IPS DF 6.9 (cell line): ENCODE results near the gene SERPING1.

Experiments
- DNase-seq: peaks from one replicate; pipeline ENCODE4 v3.0.0-alpha.2; 2013; ENCODE audit warnings: low read depth, low spot score
- H3K27ac ChIP-seq: one replicate; pipeline ENCODE4 v1.5.1; 2013; ENCODE audit warnings: low read length, control low read depth
- H3K27me3 ChIP-seq: 2 replicates; pipeline ENCODE4 v1.6.1; 2013; ENCODE audit warnings: mild to moderate bottlenecking, low read length; ENCODE audit not compliant: control insufficient read depth, insufficient read depth
- H3K36me3 ChIP-seq: 2 replicates; pipeline ENCODE4 v1.6.1; 2013; ENCODE audit warnings: low read length; ENCODE audit not compliant: control insufficient read depth, insufficient read depth
- H3K4me1 ChIP-seq: 2 replicates; pipeline ENCODE4 v1.6.1; 2013; ENCODE audit warnings: low read length; ENCODE audit not compliant: control insufficient read depth, insufficient read depth
- H3K4me3 ChIP-seq: 2 replicates; pipeline ENCODE4 v1.5.1; 2013; ENCODE audit warnings: mild to moderate bottlenecking, low read length
- H3K9me3 ChIP-seq: 2 replicates; pipeline ENCODE4 v1.6.1; 2013; ENCODE audit warnings: low read length, inconsistent platforms; ENCODE audit not compliant: control insufficient read depth, insufficient read depth
- WGBS: extraction: QIAGEN DNeasy Blood & Tissue Kit; methylation state at CpG from one replicate; pipeline ENCODE4 v1.1.7; 2013; ENCODE audit warnings: mixed read lengths, missing lambda C conversion rate; ENCODE audit not compliant: insufficient read length, insufficient coverage; 5-methylcytosine and 5-hydroxymethylcytosine counted together

SERPING1 gene

DNA sequence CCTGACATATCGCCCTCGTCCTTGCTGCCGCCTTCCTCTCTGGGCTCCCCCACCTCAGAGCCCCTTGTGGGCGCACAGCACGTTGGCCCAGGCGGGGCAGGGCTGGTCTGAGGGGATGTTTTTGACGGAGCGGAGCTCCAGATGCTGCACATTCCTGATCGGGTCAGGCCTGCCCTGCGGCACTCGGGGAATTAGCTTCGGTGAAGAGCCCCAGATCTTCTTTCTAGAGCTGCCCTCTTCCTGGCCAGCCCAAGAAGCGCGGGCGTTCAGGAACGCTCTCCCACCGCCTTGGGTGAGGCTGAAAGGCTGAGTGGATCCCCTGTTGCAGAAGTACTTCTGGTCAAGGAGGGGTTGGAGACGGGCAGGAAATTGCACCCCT lies 40.1 kb downstream of the SERPING1 start:
- H3K4me1 ChIP-seq, result peaks cover 12% of the 10 kb centered on the region
- H3K27ac ChIP-seq, result peak overlapping the region; percentile 22
- no peak for DNase-seq
- H3K27me3 ChIP-seq, result no peaks in the 10 kb centered on the region
- WGBS, result no CpG with 5 or more reads among the region's 18 CpGs
- peak overlapping the region; percentile 13; the same call in 1 of the 2 replicates for H3K4me3 ChIP-seq
- peaks cover 14% of the 10 kb centered on the region; the same call in 1 of the 2 replicates for H3K36me3 ChIP-seq
- H3K9me3 ChIP-seq, result no peaks in the 10 kb centered on the region

DNA sequence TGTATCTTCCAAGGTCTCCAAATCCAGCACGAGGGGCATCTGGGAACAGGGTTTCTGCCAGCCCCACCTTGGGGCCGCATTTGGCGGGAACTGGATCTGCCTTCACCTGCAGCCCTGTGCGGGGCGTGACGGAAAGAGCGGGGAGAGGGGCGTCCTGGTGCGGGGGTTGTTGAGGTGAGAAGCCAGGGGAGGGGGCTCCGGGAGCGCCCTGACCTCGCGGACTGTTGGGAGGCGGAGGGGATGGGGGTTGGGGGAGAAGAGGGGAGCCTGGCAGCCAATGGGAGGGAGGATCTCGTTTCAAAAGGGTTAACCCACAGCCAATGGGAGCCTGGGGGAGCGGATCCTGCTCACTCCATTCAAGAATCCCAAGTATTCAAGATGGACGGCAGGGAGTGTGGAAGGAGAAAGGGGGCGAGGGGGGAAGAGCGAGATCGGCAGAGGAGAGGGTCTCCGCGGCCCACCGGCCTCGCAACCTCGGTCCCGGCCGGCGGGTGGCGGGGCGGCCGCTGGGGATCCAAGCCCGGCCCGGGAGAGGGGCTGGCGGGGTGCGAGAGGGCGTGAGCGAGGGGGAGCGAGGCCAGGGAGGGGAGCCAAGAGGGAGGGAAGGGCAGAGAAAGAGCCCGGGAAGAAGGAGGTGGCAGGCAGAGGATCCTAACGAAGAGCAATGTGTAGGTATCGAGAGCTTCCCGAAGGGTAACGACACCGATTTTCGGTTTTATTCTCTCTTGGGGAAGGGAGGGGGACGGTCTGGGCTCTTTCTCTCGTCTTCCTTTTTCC lies 40.7 kb downstream of the SERPING1 start:
- DNase-seq, result no peak
- WGBS, result no CpG with 5 or more reads among the region's 47 CpGs
- H3K4me3 ChIP-seq, result peak overlapping the region; percentile 87
- H3K27me3 ChIP-seq, result no peaks in the 10 kb centered on the region
- peak overlapping the region; percentile 22 for H3K27ac ChIP-seq
- peaks cover 14% of the 10 kb centered on the region; the same call in 1 of the 2 replicates for H3K36me3 ChIP-seq
- peaks cover 13% of the 10 kb centered on the region for H3K4me1 ChIP-seq
- no peaks in the 10 kb centered on the region for H3K9me3 ChIP-seq

DNA sequence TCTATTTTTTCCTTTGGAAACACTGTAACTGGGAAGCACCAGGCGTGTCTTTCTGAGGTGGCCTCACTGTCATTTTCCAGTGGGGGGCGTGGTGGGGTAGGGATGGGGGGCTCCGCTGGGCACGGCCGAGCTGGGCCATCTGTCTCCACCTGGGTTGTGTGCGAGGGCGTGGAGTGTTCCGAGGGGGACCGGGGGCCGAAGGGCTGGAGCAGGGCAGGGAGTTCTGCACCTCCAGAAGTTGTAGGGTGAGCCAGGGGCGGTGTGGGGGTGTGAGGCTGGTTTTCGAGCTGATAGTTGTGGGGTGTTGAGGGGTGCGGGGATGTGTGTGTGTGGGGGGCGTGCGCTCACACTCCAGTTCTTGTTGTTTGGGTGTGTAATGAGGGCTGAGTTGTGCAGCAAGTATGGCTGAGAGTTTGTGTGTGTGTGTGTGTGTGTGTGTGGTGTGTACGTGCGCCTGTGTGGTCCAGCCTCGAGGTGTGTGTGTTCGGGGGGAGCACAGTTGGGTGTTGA lies 41.4 kb downstream of the SERPING1 start:
- no peaks in the 10 kb centered on the region for H3K27me3 ChIP-seq
- H3K4me3 ChIP-seq, result peak overlapping the region; percentile 87
- peaks cover 14% of the 10 kb centered on the region; the same call in 1 of the 2 replicates for H3K36me3 ChIP-seq
- peaks cover 13% of the 10 kb centered on the region for H3K4me1 ChIP-seq
- no peak for DNase-seq
- no peaks in the 10 kb centered on the region for H3K9me3 ChIP-seq
- H3K27ac ChIP-seq, result no peak overlapping the region
- no CpG with 5 or more reads among the region's 19 CpGs for WGBS

DNA sequence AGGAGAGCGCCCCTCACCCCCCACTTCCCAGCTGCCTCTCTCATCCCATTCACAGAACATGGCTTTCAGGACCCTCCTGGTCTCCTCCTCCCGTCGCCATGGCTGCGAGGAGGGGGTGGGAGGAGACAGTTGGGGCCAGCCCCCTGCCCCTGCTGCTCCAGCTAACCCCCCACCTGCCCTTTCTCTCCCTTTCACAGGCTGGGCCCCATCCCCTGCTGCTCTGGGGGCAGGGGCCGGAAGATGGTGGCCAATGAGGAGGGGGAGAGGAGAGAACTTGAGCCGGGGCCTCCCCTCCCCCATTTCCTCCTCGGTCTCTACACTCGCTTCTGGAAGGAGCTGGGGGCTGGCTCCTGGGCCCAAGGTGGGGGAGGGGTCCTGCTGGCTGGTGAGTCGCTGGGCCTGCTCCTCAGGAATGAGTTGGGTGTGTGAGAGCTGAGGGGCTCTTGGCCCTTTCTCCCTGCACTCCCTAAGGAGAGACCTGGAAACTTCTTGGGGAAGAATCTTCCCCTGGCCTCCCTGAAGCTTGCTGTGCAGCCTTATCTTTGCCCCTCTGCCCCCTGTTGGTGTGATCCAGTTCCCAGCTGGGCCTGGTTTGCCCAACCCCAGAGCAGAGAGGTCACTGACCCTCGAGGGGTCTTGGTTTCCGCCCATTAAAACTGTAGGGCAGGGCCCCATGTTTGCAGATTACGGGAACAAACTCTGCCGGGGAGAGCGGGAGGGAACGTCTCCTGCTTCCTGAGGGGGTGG lies 42.0 kb downstream of the SERPING1 start:
- Histone ChIP-seq H3K4me1 (peaks cover 13% of the 10 kb centered on the region), H3K27me3 (no peaks in the 10 kb centered on the region), H3K9me3 (no peaks in the 10 kb centered on the region), H3K36me3 (peaks cover 14% of the 10 kb centered on the region; the same call in 1 of the 2 replicates), H3K27ac (peak overlapping the region; percentile 58), H3K4me3 (peak overlapping the region; percentile 87; the same call in 1 of the 2 replicates)
- no CpG with 5 or more reads among the region's 15 CpGs for WGBS
- DNase-seq, result peak; percentile 96

DNA sequence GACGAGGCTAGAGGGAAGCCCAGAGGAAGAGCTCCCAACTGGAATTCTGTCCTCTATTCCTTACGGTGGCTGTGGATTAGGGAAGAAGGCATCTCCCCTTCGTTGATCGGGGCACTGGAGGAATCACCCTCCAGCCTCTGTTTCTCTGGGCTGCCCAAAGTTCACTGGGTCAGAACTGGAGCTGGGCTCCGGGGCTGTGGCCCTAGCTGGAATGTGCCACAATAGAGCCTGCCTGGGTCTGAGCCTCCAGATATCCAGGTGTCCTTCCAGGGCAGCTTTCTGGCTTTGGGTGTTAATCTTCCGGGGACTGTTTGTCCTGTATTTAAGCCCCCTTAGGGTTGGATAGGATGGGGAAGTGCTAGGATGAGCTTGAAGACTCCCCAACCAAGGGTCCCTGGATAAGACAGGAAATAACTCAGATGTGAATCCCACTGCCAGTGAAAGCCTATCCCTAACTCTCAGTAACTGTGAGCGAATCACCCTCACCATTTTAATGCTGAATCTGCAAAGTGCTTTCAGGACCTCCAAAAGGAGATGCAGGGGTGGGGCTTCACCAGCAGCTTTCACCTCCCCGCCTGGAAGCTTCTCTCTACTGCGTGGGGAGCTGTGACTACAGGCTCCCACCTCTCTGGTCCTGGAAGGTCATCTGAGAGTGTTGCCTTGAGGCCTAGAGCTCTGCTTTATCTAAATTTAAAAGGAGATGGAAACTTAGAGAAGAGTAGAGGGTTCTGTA lies 42.7 kb downstream of the SERPING1 start:
- no CpG with 5 or more reads among the region's 9 CpGs for WGBS
- H3K36me3 ChIP-seq, result peaks cover 14% of the 10 kb centered on the region; the same call in 1 of the 2 replicates
- H3K4me1 ChIP-seq, result peaks cover 13% of the 10 kb centered on the region
- no peaks in the 10 kb centered on the region for H3K9me3 ChIP-seq
- H3K27ac ChIP-seq, result peak overlapping the region; percentile 58
- DNase-seq, result no peak
- peak overlapping the region; percentile 48; the same call in 1 of the 2 replicates for H3K4me3 ChIP-seq
- no peaks in the 10 kb centered on the region for H3K27me3 ChIP-seq

DNA sequence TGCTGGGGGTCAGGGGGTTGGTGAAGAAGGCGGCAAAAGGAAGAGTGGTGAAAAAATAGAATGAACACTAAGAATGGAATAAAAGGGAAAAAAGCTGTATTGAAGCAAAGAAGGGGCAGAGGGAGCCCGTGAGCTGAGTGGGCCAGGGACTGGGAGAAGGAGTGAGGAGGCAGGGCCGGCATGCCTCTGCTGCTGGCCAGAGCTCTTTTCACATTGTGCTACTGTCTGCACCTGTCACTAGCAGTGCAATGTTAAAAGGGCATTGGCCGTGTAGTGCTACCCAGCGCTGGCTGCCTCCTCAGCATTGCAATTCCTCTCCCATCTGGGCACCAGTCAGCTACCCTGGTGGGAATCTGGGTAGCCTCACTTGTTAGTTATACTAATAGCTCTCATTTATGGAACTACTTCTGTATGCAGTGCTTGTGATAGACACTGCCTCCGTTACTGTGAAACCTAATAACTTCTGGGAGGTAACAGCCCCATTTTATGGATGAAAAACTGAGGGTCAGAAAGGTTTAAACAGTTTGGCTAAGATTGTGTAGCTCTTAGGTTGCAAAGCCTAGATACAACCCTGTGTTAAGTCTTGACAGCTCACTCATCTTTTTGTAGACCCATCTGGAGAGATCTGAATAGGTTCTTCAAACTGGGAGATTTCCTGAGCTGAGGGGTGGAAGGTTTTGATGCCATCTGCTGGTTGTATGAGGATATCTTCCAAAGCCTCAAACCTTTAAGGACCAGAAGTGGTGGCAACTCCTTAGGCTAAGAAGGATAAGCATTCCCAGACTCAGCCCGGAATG lies 43.7 kb downstream of the SERPING1 start:
- Histone ChIP-seq H3K9me3 (no peaks in the 10 kb centered on the region), H3K36me3 (peaks cover 14% of the 10 kb centered on the region; the same call in 1 of the 2 replicates), H3K27me3 (no peaks in the 10 kb centered on the region), H3K27ac (no peak overlapping the region), H3K4me3 (no peak overlapping the region; the same call in 1 of the 2 replicates), H3K4me1 (peaks cover 19% of the 10 kb centered on the region)
- no CpG with 5 or more reads among the region's 7 CpGs for WGBS
- no peak for DNase-seq

DNA sequence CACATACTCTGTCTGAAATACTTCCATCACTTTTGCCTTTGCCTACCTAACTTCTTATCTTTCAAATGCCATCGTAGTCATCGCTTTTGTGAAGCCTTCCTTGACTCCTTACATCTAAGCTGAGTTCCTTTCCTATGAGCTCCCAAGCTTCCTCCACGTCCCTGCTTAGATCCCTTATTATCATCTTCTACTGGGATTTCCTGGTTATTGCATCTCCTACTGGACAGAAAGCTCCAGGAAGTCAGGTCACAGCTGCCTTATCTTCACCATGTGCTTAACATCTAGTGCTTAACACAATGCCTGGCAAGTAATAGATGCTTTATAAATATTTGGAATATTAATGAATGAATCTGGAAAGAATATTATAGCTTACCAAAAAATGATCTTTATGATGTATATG lies 46.3 kb downstream of the SERPING1 start:
- H3K36me3 ChIP-seq, result peaks cover 14% of the 10 kb centered on the region; the same call in 1 of the 2 replicates
- no peaks in the 10 kb centered on the region for H3K27me3 ChIP-seq
- H3K27ac ChIP-seq, result no peak overlapping the region
- H3K4me1 ChIP-seq, result peaks cover 24% of the 10 kb centered on the region
- DNase-seq, result no peak
- no peak overlapping the region for H3K4me3 ChIP-seq
- no CpG with 5 or more reads among the region's 3 CpGs for WGBS
- no peaks in the 10 kb centered on the region for H3K9me3 ChIP-seq

DNA sequence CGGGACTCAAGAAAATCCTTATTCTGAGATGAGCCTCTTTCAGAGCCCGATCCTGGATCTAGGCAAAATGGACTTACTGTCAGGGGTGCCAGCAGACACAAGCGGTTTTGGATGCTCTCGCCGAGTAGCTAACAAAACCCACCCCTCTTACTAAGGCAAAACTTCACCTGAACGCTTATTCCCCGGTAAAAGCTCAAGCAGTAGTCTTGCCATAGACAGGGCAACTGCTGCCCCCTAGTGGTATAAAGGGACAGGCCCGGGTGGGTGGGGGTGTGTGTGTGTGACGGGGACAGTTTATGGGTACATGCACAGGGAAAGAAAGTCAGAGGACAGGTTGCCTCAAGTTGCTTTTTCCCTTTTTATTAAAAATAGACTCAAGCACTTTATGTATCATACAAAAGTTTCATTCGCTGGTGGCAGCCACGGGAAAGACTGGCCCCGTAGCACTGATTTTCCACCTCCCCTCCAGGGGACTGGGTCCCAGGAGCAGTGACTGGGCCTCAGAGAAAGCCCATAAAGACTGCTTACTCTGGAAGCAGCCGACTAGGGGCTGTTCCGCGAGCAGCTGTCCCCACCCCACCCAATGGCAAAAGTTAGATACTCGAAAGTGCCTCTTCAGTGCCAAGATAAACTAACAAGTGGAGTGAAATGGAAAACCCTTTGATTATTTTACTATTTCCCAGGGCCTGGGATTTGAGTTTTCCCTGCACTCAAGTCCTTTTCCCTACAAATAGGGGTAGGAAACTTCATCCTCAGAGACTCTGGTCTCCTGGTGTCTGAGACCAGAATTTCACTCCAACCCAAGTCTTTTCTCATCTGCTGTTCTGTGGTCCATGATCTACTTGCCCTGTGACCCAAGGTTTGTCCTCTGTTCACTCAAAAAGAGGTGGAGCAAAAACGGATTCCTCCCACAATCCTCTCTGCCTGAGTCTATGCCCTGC lies 47.5 kb downstream of the SERPING1 start:
- Histone ChIP-seq H3K27me3 (no peaks in the 10 kb centered on the region), H3K9me3 (no peaks in the 10 kb centered on the region), H3K27ac (no peak overlapping the region), H3K36me3 (peaks cover 13% of the 10 kb centered on the region; the same call in 1 of the 2 replicates), H3K4me3 (no peak overlapping the region), H3K4me1 (peaks cover 26% of the 10 kb centered on the region)
- DNase-seq, result no peak
- WGBS, result no CpG with 5 or more reads among the region's 17 CpGs

DNA sequence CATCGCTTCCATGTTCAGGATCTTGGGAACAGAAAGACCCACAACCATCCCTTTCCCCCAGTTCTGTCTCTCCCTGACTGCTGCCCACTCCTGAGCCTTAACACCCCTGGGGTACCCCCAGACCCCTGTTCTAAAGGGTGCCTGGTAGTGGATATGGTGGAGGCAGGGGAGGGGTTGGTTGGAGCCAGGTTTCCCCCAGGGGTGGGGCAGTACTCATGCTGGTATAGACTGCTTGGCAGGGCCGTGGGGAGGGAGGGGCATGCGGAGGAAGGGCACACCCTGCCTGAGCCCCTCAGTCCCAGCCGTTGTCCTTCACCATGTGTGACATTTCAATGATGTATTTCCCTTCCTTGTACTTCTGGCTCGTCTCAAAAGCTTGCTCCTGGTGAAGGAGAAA lies 48.2 kb downstream of the SERPING1 start:
- Histone ChIP-seq H3K4me1 (peaks cover 25% of the 10 kb centered on the region), H3K27ac (no peak overlapping the region), H3K27me3 (no peaks in the 10 kb centered on the region), H3K4me3 (no peak overlapping the region), H3K36me3 (peaks cover 12% of the 10 kb centered on the region; the same call in 1 of the 2 replicates), H3K9me3 (no peaks in the 10 kb centered on the region)
- no CpG with 5 or more reads among the region's 5 CpGs for WGBS
- no peak for DNase-seq
